Middle frontal gyrus (tissue), 1 donor: ENCODE results near the gene ANKLE1.
"Not testable (repeated sequence)": the region's sequence is repeated elsewhere in the genome, so short reads cannot be mapped to it uniquely, and the experiment has no call there.

Source experiments
- DNase-seq: peaks from one replicate; pipeline ENCODE4 v3.0.0-alpha.2; 2015; ENCODE audit warnings: low spot score; ENCODE audit errors: extremely low spot score

ANKLE1 gene

GRCh38 chr19:17246681-17247425 lies 34.8 kb upstream of the ANKLE1 start:
- no peak for DNase-seq

GRCh38 chr19:17248011-17248776 lies 33.5 kb upstream of the ANKLE1 start:
- DNase-seq, result no peak

DNA sequence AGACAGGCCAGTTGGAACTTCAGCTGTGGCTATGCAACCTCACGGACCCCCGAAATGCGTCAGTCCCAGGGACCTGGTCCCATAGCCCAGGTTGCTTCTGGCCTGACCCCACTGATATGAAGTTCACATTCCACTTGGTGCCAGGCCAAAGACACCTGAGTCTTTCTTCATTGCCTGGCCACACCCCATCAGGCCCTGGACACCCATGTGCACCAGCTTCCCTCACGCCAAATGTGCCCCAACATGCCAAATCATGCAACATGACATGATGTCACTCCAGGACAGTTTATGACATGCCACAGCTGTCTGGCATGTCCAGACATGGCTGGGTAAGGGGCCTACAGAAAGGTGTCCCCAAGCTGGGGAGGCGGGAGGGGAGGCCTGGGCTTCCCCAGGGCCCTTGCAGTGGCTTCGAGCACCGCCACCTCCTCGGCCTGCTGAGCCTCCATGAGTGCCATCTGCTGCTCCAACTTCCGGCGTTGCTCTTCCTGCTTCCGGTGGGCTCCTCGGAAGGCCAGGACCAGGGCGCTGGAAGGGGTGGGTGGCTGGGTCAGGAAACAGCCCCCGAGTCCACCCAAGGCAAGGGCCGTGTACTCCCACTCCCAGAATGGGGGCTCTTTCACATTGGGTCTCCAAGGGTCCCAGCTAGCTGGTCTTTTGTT lies 31.7 kb upstream of the ANKLE1 start:
- no peak for DNase-seq

DNA sequence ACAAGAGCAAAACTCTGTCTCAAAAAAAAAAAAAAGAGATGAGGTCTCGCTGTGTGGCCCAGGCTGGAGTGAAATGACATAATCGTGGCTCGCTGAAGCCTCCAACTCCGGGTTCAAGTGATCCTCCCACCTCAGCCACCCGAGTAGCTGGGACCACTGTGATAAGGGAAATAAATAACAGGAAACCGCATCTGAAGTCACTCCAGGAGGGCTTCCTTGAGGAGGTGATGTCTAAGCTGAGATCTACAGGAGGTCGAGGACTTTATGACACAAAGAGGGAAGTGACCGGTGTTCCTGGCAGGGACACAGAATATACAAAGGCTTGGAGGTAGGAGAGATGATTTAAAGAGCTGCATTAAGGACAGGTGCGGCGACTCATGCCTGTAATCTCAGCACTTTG lies 27.1 kb upstream of the ANKLE1 start:
- no peak for DNase-seq

GRCh38 chr19:17255150-17255621 lies 26.5 kb upstream of the ANKLE1 start:
- DNase-seq, result no peak

DNA sequence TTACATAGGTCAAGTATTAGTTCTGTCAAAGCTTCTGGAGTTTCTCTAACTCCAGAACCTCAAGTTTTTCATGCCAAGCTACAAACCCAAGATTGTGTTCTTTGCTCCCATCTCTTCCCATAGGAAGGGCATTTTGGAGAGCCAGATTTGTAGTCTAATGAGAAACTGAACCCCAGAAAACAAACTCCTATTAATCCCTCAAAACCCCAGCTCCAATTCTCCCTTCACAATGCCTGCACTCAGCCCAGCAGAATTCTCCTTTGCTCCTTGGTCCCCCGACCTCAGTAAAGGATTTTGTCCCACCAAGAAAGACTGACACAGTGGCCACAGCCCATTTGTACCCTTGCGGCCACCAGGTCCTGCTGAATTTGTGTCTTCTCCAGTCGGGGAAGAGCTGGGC lies 25.6 kb upstream of the ANKLE1 start:
- no peak for DNase-seq

DNA sequence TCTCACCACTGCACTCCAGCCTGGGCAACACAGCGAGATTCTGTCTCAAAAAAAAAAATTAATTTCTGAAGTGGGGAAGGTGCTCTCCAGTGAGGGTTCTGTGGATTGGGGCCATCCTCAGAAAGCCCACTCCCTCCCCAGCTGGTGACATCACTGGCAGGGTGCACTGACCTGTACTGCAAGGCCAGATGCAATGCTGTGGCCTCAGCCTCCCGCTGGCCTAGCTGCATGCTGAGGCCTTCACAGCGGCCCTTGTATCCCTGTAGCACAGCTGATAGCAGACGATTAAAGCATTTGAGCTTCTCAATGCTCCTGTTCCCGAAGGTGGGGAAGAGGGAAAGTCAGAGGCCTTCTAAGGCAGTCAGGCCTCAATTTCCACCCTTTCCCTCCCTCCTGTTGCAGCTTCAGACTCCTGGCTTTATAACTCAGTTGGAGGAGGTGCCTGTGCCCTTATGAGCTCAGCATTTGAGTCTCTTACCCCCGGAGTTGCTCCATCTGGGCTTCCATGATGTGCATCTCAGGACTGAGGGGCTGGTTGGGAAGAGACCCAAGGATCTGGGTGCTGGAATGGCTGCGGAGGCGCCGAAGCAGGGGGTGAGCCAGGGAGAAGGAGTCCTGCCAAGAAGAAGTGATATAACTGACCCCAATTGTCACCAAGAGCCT lies 22.5 kb upstream of the ANKLE1 start:
- DNase-seq, result no peak

DNA sequence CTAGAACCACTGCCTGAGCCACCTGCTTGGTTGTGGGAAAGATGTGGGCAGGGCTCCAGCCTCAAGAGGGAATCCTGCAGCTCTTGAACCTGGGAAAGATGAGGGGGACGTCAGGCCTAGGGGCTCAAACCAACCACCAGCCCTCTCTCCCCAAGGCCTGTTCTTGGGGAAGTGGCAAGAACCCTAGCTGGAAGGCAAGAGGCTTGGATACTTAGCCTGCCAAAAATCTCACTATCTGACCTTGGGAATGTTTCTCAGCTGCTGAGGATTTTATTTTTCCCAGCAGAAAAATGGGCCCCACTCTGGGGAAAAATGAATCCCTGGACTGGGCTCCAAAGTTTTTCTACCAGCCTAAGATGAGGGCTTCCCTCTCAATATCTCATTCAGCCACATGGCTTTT lies 21.8 kb upstream of the ANKLE1 start:
- no peak for DNase-seq

DNA sequence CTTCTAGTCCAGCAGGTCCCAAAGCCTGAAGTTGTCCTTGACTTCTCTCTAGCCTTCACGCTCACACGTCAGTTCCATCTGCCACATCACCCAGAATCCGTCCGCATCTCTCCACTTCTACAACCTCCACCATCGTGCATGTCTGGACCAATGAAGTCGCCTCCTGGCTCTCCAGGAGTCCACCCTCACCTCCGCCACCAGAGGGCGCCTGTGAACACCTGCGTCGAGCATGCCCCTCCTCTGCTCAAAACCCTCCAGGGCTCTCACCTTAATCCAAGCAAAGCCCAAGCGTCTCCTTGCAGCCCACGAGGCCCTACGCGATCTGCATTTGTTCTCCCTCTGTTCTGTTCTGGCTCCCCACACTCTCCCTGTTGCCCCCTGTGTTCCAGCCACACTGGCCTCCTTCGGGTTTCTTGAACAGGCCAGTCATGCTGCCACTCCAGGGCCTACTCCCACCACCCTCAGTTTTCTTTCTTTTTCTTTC lies 20.8 kb upstream of the ANKLE1 start:
- DNase-seq, result no peak

GRCh38 chr19:17262557-17262956 lies 19.1 kb upstream of the ANKLE1 start:
- no peak for DNase-seq

- DNase-seq, result no peak
Measured at GRCh38 chr19:17263712-17264640, 17.7 kb upstream of the ANKLE1 start.

- no peak for DNase-seq
Measured at GRCh38 chr19:17264641-17264979, 17.1 kb upstream of the ANKLE1 start, which contains the start of gene USHBP1. Gene USHBP1 (minus strand): TSS chr19:17264745. CDS start chr19:17264299, 446 bp downstream.

DNA sequence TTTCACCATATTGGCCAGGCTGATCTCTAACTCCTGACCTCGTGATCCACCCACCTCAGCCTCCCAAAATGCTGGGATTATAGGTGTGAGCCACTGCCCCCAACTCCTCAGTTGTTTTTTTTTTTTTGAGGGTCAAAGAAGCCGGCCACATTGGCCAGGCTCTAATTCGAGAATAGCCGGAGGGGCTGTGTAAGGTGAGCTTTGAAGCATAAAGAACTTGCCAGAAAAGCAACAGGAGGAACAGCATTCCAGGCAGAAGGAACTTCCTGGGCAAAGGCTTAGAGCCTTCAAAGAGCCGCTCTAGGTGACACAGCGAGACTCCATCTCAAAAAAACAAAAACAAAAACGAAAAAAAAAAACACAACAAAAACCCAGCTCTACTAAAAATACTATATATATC lies 15.7 kb upstream of the ANKLE1 start:
- DNase-seq, result no peak

- no peak for DNase-seq
Measured at GRCh38 chr19:17266589-17266974, 15.1 kb upstream of the ANKLE1 start.

GRCh38 chr19:17266975-17267788 lies 14.5 kb upstream of the ANKLE1 start, which contains the start of gene BABAM1:
Gene BABAM1 (plus strand): TSS chr19:17267443. CDS start chr19:17268807, 1,364 bp downstream.
- peak; percentile 95 for DNase-seq

DNA sequence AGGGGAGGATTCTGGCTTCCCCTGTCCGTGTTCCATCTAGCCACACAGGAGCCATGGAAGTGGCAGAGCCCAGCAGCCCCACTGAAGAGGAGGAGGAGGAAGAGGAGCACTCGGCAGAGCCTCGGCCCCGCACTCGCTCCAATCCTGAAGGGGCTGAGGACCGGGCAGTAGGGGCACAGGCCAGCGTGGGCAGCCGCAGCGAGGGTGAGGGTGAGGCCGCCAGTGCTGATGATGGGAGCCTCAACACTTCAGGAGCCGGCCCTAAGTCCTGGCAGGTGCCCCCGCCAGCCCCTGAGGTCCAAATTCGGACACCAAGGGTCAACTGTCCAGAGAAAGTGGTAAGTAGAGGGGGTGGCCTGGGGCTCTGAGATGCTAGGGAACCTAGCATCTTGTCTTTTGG lies 12.9 kb upstream of the ANKLE1 start:
- DNase-seq, result no peak

GRCh38 chr19:17274892-17275291 lies 6.8 kb upstream of the ANKLE1 start:
- not testable (repeated sequence) for DNase-seq

DNA sequence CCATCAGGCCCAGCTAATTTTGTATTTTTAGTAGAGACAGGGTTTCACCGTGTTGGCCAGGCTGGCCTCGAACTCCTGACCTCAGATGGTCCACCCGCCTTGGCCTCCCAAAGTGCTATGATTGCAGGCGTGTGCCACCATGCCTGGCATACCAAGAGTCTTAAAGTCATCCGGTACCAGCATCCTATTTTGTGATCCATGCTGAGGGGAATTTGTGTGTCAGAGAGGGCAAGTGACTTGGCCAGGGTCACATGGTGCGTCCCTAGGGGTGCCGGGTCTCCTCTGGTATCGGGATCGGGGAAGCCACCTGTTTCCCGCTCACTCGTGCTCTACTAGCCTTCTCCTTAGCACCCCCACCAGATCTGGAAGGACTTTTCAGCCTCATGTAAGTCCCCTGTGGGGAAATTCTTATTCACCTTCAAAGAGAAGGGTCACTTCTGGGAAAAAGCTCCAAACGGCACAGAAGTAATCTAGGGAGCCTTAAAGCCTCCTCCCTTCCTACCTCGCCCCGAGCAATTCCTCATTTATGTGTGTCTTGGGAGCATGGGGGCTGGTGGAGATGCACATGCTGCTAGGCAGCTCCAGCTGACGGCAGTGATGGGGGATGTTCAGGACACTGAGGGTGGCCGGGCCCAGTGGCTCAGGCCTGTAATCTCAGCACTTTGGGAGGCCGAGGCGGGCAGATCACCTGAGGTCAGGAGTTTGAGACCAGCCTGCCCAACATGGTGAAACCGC lies 6.1 kb upstream of the ANKLE1 start:
- no peak for DNase-seq

DNA sequence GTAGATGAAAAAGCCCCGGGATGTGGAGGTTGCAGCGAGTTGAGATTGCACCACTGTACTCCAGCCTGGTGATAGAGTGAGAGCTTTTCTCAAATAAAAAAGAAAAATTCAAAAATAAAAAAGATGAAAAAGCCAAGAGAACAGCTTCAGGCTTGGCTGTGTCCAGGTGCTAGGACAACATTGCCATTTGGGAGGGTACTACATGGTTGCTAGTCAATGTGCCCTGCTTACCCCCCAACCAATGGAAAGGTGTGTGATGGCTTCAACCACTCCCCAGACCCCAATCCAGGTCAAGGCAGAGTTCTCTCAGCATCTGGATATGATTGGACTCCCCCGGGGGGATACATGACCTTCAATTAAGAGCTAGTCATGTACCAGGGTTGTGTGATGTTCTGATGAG lies 2.3 kb upstream of the ANKLE1 start:
- no peak for DNase-seq
